Activated naive CD4-positive, alpha-beta T cell treated with anti-CD3 and anti-CD28 coated beads, Interleukin-2, amount 50 U/mL, for 16 hours (primary cell): Measurements from ENCODE around the gene INSM1.

Experiments
- DNase-seq: peaks from one replicate; pipeline ENCODE4 v3.0.0-alpha.2; 2020

The INSM1 gene

DNA sequence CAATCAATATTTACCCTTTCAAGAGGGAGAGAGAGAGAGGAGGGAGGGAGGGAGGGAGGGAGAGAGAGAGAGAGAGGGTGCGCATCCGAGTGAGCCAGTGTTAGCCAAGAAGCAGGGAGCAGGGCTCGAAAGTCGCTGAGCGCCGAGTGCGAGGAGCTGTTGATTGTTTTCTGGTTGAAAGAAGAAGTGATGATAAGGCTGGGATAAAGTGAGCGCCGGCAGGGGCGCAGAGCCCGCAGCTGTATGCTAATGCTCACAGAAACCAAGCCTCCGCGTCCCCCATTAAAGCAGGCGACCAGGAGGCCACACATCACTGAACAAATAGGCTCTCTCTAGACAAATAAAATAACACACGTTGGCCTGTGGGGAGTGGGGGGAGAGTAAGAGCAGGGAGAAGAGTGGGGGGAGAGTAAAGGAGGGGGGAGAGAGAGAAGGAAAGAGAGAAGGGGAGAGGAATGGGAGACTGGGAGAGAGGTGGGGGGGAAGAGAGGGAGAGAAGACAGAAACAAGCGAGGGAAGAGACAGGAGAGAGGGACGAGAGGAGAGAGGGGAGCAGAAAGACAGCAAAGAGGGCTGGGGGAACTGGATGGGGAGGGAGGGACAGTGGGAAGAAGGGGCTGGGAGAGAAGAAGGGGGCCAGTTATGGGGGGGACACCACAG lies 5.0 kb upstream of the INSM1 start:
- no peak for DNase-seq

GRCh38 chr20:20363434-20363798 lies 4.5 kb upstream of the INSM1 start:
- DNase-seq = no peak

DNA sequence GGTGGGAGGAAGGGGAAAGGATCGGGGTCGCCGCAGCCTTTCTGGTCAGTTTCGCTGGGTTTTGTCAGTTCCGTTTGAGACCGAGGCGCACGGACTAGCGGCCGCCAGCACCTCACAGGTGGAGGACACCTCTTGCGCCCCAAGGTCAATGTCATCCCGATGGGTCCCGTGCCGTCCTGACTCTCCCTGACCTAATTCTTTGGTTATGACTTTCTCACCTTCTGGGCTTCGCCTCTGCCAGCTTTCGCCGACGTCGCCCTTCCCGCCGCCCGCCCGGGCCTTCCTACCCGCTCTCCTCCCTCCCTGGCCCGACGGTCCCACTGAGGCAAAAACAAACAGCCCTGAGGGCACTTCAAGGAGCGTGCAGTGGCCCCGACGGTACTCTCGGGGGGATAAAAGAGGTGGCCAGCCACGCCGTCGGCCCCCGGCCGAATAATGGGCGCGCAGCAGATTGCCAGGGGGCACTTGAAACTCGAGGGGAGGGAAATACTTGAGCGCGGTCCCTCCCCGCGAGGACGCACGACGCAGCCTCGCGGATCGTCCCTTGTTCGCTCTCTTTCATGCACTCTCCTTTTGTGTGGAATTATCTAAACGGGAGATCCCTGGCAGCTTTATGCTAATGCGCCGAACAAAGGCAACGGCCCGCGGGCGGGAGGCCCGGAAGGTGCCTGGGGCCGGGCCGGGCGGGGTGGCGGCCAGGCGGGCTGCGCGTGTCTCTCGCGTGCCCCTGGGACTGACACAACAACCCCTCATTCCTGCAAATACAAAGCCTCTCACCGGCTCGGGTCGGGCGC lies 3.9 kb upstream of the INSM1 start:
- no peak for DNase-seq

DNA sequence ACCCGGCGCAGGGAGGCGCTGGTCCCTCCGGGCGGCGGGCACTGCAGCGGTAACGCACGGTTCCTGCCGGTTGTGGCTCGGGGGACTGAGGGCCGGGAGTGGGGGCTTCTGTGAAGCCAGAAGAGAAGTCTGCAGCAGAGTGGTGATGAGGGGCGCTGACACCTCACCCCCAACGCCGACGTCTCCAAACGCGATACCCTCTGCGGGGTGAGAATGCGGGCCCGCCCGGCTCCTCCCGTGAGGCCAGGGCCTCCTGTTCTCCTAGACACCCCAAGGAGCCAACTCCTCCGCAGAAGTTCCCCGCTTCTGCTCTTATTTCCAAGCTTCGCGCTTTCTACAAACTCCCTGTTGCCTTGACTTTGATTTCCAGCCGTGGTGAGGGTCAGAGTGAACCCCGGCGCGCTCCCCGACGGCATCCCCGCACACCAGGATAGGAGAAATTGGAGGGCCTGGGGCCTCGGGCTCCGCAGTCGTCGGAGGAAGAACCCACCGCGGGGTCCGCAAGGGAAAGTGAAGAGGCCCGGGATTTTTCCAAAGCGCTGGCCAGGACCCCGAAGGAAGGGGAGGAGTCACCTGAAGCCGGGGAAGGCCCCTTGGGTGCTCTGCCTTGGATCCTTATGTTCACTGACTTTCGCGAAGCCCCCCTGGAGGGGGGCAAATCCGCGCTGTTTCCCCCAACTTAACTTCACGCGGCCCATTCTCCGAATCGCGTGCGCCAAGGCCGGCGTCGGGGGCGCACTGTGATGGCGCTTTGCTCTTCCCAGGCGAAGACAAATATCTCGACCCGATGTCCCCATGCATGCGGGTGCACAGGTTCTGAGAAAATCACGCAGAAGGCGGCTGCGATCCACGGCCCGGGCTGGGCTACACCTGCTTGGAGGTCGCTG lies 3.1 kb upstream of the INSM1 start:
- no peak for DNase-seq

DNA sequence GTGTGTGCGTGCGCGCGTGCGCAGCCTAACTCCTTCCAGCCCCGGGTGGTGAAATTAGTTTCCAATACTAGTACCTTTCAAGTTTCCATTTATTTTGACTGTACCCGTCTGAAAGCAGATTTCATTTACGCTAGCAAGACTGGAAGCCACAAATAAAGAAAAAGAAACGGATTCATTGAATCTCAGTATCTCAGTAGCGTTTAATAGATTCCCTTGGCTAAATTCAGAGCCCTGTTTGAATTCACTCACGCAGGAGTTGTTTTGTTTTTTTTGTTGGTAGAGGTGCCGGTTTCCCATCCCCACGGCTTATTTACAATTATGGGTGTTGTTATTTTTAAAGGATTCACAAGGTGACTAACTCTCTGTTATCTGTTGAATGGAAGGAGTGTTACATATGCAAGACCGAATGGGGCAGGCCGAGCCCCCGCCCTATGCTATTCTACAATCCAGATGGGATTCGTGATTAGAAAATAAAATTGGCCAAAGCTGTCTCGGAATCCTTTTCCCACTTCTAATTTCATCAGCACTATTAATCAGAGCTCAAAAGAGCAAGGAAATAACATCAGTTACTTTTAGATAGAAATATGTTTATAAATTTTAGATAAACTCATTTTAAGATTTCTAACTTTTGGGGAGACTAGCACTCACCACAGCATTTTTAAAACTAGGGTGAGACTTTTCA lies 2.3 kb upstream of the INSM1 start:
- DNase-seq = no peak

DNA sequence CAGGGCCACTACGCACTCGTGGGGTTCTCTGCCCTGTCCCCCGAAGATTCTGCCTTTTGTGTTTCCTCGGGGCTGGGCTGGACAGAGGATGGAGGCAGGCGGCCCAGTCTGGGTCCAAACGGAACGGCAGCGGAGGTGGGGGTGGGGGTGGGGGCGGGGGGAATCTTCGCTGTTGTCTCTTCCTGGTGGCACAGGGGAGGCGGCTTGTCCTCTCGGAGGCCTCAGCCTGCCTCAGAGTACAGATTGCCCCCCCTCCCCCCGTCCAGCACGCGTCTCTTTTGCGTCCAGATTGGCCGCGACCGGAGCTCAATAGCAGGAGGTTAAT lies 1.4 kb upstream of the INSM1 start:
- DNase-seq = no peak

- no peak for DNase-seq
Observed at GRCh38 chr20:20366876-20367574, 879 bp upstream of the INSM1 start.

GRCh38 chr20:20368418-20369249 lies 730 bp downstream of the INSM1 start:
- no peak for DNase-seq

DNA sequence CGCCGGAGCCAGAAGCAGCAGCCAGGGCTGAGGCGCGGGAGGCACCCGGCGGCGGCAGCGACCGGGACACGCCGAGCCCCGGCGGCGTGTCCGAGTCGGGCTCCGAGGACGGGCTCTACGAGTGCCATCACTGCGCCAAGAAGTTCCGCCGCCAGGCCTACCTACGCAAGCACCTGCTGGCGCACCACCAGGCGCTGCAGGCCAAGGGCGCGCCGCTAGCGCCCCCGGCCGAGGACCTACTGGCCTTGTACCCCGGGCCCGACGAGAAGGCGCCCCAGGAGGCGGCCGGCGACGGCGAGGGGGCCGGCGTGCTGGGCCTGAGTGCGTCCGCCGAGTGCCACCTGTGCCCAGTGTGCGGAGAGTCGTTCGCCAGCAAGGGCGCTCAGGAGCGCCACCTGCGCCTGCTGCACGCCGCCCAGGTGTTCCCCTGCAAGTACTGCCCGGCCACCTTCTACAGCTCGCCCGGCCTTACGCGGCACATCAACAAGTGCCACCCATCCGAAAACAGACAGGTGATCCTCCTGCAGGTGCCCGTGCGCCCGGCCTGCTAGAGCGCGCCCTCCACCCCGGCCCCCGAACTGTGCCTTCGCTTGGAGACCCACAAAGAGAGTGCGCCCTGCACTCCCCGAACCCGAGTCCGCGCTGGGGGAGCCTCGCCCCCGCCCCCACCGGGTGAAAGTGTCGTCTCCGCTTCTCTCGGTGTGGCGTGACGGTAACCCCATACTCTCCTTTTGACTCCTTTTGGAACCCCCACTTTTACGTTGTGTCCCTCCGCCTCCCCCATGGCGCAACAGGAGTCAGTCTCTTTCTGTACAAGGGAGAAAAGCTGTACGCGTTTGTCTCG lies 1.6 kb downstream of the INSM1 start:
- no peak for DNase-seq

GRCh38 chr20:20370094-20370575 lies 2.2 kb downstream of the INSM1 start:
- no peak for DNase-seq

GRCh38 chr20:20371083-20371482 lies 3.2 kb downstream of the INSM1 start:
- DNase-seq = no peak

DNA sequence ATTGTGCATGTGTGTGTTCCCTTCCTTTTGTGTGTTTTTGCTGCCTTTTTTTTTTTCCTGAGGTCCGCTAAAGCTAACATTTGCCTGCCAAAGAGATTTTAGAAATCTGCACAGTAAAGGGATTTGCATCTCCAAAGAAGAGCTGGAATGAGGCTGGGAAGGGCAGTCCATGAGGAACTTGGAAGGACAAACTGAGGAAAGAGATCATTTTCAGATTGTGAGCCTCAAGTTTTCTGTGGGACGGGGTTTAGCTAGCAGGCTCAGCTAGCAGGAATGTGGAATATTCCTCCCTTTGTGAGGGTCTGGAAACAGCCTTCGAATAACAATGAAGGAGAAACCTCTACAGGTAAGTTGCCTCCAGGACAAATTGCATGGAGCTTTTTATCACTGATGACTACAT lies 3.8 kb downstream of the INSM1 start:
- DNase-seq = no peak

GRCh38 chr20:20373091-20373571 lies 5.2 kb downstream of the INSM1 start:
- DNase-seq = no peak

DNA sequence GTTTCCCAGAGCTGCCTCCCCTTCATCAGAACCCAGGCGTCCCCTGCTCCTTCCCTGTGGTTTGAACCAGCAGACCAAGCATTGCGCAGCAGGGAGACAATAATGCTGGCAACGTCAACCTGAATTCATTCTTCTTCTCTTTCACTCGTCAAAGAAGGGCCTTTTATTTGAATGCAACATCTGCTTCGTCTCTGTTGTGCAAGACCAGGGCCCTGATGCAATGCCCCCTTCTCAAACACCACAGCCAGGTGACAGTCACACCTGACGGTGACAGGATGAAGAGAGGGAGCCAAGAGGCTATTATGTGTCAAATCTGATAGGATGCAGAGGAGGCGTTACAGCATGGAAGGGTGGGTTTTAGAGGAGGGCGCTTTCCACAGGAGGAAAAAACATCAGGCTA lies 8.0 kb downstream of the INSM1 start:
- DNase-seq = no peak

- DNase-seq = no peak
Observed at GRCh38 chr20:20386192-20386591, 18.3 kb downstream of the INSM1 start.

DNA sequence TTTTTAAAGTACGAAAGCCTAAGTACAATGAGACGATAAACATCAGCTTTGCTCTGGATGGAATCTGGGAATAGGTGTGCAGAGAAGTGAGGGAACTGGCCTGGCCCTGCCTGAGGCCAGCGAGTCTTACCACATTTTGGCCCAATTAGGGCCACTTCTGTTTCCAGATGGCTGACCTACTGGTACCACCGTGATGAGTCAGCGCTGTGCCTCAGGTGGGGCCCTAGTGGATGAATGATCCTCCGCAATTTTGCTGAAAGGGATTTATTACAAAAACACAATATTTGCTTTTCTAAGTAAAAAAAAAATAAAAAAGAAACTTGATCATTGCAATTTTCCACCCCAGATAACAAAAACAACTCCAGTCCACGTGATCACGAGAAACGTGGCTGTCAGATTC lies 22.5 kb downstream of the INSM1 start:
- DNase-seq = no peak

DNA sequence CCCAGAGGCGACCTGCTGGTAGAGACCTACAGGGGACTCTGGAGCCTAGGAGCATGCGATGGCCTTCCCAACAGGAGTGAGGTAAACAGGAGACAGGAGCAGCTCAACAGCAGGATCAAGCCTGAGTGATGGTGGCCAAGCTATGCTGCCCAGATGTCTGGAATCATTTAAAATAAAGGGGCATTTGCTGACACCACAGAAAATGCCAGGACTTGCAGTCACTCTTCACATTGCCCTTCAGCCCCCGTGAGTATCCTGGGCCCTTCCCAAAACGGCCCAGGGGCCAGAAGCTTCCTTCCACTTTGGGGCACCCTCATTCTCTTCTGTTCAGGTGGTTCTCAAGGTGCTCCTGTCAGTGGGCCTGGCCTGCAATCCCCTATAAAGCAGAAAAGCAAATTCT lies 23.2 kb downstream of the INSM1 start:
- no peak for DNase-seq

DNA sequence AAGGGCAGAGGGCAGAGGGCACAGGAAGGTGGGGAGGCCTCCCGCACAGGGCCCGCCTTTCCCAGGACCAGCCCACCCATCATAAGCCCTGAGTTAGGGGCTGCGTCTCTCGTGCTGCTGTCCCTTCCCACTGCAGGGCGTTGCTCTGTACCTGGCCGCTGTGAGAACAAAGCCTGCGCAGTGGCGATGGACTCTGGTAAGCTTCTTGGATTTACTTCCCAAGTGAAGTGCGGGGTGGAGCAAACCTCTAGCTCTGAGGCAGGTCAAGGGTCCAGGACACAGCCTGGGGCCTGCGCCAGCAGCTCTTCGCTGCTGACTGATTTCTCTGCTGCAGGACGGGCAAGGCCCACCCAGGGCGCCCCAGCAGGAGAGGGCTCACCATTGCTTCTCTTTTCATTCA lies 23.9 kb downstream of the INSM1 start:
- no peak for DNase-seq

DNA sequence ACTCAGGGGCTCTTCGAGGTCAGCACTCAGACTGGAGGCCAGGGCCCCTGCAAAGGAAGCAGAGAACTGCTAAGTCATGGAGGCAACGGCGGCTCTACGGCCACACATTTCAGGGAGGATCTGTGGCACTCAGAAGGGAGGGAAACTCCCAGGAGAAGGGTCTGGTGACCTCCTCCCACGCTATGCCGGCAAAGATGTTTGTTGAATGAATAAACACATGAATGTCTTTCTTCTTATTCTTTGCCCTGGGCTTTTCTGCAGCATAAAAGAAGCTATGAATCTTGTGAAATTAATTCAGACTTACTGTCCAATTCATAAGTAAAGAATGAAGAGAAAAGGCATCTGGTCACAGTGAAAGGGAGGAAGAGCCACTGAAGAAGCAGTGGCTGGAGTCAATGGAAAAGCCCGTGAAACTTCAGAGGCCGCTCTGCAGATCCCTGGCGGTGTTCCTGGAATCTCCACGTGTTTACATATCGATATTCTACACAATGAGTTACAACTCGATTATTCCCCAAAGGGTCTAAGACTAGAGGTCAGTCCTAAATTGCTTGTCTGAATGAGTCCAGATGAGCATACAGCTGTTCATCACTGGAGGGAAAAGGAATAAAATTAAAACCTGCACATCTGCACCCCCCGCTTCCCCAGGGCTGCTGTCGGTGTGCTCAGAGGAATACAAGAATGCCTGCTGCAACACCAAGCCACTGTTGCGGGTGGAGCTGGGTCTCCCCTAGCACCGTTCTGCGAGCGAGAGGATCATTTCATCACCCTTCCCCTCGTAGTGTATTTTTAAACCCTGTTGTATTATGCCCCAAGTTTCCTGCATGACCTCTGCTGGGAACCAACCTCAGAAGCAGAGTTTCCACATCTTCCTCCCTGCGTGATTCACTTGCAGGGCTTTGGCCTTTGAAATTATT lies 25.6 kb downstream of the INSM1 start:
- no peak for DNase-seq
